GM18526 (cell line): ENCODE measurements around the gene POMZP3.

ENCODE experiments used
- POLR2A ChIP-seq: IDR thresholded peaks from 3 replicates; pipeline ENCODE4 v1.6.1; 2011; ENCODE audit not compliant: insufficient read length; ENCODE audit errors: extremely low read depth

POMZP3 gene

GRCh38 chr7:76626989-76627642 lies at the start of gene POMZP3:
Gene POMZP3, minus strand, starts transcription at chr7:76627279. Its CDS starts 1,215 bp downstream, at chr7:76626064.
- peak; percentile 41 for TF ChIP-seq POLR2A
